NK-92 treated with Interleukin-12 subunit alpha and Interleukin-12 subunit beta, amount 100 ng/mL, for 24 hours (cell line): Measurements from ENCODE around the gene ETV2.
"Not testable (repeated sequence)": the region's sequence is repeated elsewhere in the genome, so short reads cannot be mapped to it uniquely, and the experiment has no call there.

Experiments
- DNase-seq: peaks from one replicate; lab custom pipeline; 2025; lab: John Stamatoyannopoulos, UW

ETV2 gene

GRCh38 chr19:35628264-35628564, 13.3 kb upstream of the ETV2 start:
- DNase-seq = no peak

DNA sequence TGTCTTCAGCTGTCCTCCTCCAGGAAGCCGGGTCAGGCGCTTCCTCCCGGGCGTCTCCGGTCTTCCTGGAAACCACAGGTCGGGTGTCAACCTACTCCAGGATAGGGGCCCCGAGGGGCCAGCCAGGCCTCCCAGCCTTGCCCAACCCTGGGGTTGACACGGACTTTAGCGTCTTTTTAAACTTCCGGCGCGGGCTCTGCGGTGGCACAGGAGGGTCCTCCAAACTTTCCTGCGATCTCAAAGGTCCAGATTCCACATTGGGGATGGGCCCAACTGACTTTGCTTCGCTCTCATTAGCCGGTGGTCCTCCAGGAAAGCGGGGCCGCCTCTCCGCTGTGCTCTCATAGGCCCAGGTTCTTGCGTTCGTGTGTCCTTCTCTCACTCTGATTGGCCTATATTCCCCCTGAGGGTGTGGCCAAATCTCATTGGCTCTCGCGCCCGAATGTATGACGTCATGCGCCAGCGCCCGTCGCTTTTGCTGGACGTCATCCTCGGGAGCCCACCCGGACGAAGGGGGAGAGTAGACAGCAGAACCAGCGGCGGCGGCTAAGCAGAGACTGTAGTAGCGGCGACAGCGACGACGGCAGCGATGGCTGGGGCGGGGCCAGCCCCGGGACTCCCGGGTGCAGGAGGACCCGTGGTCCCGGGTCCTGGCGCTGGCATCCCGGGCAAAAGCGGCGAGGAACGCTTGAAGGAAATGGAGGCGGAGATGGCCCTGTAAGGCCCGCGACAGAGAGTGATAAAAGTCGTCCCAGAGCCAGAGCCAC, 12.8 kb upstream of the ETV2 start, which contains the start of gene RBM42:
Gene RBM42, plus strand, starts transcription at position 472 of the 767 bp plus-strand sequence. Its CDS starts 118 bp downstream, at position 590.
- peak; percentile 97 for DNase-seq

DNA sequence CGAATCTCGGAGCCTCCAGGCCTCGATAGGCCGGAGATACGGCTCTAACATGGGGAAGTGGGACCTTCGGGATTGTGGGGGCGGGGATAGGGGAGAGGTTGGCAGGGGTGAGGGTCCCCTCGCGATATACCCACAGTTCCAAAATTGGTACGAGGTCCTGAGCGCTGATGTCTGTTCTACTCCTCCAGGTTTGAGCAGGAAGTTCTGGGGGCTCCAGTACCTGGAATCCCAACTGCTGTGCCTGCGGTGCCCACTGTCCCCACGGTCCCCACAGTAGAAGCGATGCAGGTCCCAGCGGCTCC, 12.3 kb upstream of the ETV2 start:
- no peak for DNase-seq

GRCh38 chr19:35633727-35634440, 7.7 kb upstream of the ETV2 start:
- no peak for DNase-seq

DNA sequence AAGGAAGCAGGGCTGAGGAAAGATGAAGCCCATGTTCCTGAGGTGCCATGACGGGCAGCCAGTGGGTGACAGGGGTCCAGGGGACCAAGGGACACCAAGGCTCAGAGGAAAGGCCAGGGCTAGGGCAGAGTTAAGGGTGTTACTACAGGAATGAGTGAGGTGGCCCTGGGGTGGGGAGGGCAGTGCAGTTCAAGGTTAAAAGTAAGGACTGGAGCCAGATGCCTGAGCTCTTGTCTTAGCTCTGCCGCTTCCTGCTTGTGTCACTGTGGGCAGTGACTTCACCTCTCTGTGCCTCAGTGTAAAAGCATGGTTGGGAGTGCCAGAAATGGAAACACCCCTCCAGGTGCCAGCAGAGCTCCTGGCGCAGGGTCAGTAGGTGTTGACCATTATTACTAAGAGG, 4.9 kb upstream of the ETV2 start:
- no peak for DNase-seq

DNA sequence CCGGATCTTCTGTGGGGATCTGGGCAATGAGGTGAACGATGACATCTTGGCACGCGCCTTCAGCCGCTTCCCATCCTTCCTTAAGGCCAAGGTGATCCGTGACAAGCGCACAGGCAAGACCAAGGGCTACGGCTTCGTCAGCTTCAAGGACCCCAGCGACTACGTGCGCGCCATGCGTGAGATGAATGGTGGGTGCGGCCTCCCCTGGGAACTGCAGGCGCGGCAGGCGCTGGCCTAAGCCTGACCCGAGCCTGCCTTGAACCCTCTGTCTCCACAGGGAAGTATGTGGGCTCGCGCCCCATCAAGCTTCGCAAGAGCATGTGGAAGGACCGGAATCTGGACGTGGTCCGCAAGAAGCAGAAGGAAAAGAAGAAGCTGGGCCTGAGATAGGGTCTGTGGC, 4.4 kb upstream of the ETV2 start:
- no peak for DNase-seq

DNA sequence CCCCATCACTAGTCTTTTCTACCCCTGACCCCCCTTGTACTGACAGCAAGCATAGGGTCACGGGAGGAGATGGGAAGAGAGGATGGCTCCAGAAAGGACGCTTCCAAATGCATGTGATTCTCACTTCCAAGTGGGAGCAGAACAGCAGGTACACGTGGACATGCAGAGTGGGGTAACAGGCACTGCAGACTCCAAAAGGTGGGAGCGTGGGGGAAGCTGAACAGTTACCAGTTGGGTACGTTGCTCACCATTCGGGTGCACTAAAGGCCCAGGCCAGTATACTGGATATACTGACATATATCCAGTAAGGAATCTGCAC, 2.3 kb upstream of the ETV2 start:
- no peak for DNase-seq

GRCh38 chr19:35639863-35640262, 1.7 kb upstream of the ETV2 start:
- DNase-seq = no peak

GRCh38 chr19:35642312-35642711, 767 bp downstream of the ETV2 start:
- no peak for DNase-seq

DNA sequence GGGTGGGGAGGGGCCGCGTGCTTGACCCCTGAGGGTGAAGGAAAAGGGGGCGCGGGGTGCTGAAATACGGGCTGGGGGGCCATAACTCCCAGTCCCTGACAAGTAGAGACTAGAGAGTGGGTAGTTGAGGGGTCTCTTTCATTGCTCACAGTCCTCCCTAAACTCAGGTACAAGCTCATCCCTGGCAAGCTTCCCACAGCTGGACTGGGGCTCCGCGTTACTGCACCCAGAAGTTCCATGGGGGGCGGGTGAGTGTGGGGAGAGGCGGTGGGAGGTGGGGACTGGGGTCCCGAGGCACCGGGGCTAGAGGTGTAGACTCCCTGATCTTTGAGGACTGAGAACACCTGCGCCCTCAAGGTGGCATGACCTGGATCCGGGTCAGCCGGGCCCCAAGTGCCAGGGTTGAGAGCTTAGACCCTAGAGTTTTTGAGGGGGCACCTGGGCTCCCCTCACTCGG, 1.3 kb downstream of the ETV2 start:
- no peak for DNase-seq

- peak; percentile 60 for DNase-seq
Measured at GRCh38 chr19:35643255-35644205, 2.0 kb downstream of the ETV2 start.

DNA sequence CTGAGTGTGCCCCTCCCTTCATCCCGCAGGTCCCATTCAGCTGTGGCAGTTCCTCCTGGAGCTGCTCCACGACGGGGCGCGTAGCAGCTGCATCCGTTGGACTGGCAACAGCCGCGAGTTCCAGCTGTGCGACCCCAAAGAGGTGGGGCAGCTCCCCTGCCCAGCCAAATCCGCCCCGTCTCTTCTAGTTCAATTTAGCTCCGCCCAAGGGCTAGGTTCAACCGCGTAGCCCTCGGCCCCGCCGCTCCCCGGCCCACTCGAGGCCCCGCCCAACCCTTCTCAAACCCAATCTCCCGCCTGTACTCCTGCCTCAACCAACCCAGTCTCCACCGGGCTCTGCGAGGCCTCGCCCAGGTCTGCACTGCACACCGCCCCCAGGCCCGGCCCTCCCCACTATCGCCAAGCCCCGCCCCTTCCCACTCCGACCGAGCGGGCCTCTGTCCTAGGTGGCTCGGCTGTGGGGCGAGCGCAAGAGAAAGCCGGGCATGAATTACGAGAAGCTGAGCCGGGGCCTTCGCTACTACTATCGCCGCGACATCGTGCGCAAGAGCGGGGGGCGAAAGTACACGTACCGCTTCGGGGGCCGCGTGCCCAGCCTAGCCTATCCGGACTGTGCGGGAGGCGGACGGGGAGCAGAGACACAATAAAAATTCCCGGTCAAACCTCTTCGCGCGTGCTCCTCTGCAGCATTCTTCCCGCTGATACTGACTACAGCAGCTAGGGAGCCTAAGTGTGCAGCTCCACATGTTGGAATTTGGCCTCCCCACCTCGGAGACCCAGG, 2.9 kb downstream of the ETV2 start:
- peak; percentile 87 for DNase-seq

GRCh38 chr19:35644987-35645679, 3.6 kb downstream of the ETV2 start:
- peak; percentile 11 for DNase-seq

- no peak for DNase-seq
Measured at GRCh38 chr19:35645680-35646511, 4.4 kb downstream of the ETV2 start.

- peak; percentile 89 for DNase-seq
Measured at GRCh38 chr19:35648017-35648961, 6.7 kb downstream of the ETV2 start, which contains the start of gene COX6B1. Gene COX6B1, plus strand, starts transcription at chr19:35648323. Its CDS starts 2,921 bp downstream, at chr19:35651244.

DNA sequence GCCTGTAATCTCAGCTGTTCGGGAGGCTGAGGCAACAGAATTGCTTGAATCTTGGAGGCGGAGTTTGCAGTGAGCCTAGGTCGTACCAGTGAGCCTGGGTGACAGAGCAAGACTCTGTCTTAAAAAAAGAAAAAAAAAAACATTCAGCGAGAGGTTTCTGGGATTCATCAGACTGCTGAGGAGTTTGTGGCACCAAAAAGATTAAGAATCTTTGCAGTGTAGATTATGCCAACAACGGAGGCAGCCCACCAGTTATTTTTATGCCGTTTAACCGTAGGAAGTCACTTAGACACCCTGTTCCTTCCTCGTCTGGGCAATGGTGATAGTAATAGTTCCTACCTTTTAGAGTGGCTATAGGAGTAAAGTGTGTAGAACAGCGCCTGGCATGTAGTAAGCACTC, 9.0 kb downstream of the ETV2 start:
- DNase-seq = no peak

GRCh38 chr19:35654828-35655227, 13.3 kb downstream of the ETV2 start:
- not testable (repeated sequence) for DNase-seq

- no peak for DNase-seq
Measured at GRCh38 chr19:35655600-35655999, 14.1 kb downstream of the ETV2 start.

GRCh38 chr19:35656700-35657099, 15.2 kb downstream of the ETV2 start:
- no peak for DNase-seq
